Upper lobe of right lung (tissue), 1 donor: Measurements from ENCODE around the gene SAP30BP. TPM values are rescaled to one million over a fixed set of nuclear protein-coding genes. Genes with fewer than 3 reads are reported as not detected.

Experiments
- ATAC-seq: fragments of 200-7000 bp; cut with Tn5 transposase; one replicate; pipeline ENCODE4 v1.9.1; 2020; ENCODE audit warnings: mild to moderate bottlenecking, moderate library complexity
- DNase-seq: peaks from one replicate; pipeline ENCODE4 v3.0.0-alpha.2; 2020
- H3K27ac ChIP-seq: fragments of 200-600 bp; one replicate; pipeline ENCODE4 v1.8.0; 2022
- H3K27me3 ChIP-seq: fragments of 200-600 bp; one replicate; pipeline ENCODE4 v1.8.0; 2022; ENCODE audit warnings: mild to moderate bottlenecking
- H3K36me3 ChIP-seq: fragments of 200-600 bp; one replicate; pipeline ENCODE4 v1.8.0; 2022
- H3K4me1 ChIP-seq: fragments of 200-600 bp; one replicate; pipeline ENCODE4 v1.8.0; 2022
- H3K4me3 ChIP-seq: fragments of 200-600 bp; one replicate; pipeline ENCODE4 v1.8.0; 2022; ENCODE audit warnings: mild to moderate bottlenecking
- H3K9me3 ChIP-seq: fragments of 200-600 bp; one replicate; pipeline ENCODE4 v1.8.0; 2022
- intact Hi-C: fragments of 100-400 bp; cut with DNase I; formaldehyde crosslinking; loops from one replicate; pipeline ENCODE4 v1.11.0; 2022
- total RNA-seq: library from RNA; stranded (reverse); fragmentation: NEBNext Ultra II Directional; extraction: Animal tissue kit (Norgen Biotek cat#: 25700); gene quantifications from one replicate; pipeline ENCODE4 v1.2.1, GENCODE V29; 2021
- TF ChIP-seq, protein P1 (sequence below): fragments of 200-600 bp; IDR thresholded peaks from one replicate; pipeline ENCODE4 v1.8.0; 2022; ENCODE audit warnings: antibody characterized with exemption
- donor health status: DM: no; HTN: yes; CAD: no; lungs with severe emphysema.

SAP30BP gene
- total RNA-seq, 1 donor from 2014 or later = 71.4 TPM

DNA sequence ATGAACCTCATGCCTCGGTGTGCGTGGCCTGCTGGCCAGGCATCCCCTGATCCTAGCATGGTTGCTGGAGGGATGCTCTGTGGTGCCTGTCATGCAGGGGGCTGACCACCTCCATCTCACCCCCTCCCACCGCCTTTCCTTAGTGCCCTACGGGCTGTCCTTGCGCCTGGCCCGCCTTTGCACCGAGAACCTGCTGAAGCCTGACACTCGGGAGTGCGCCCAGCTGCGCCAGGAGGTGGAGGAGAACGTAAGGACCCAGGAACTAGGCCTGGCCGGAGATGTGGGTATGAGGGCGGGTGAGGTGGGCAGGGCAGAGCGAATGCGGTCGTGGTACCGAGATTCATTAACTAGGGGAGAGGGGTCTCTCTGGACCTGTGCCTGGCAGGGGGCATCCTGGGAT is 73.1 kb downstream of the SAP30BP start:
- no peak overlapping the region for H3K27ac ChIP-seq
- H3K4me1 ChIP-seq = no peaks in the 10 kb centered on the region
- ATAC-seq (no peak), DNase-seq (no peak)
- H3K27me3 ChIP-seq = no peaks in the 10 kb centered on the region
- no peaks in the 10 kb centered on the region for H3K9me3 ChIP-seq
- intact Hi-C loops = no loop called here
- H3K4me3 ChIP-seq = no peak overlapping the region
- TF ChIP-seq, protein P1, sequence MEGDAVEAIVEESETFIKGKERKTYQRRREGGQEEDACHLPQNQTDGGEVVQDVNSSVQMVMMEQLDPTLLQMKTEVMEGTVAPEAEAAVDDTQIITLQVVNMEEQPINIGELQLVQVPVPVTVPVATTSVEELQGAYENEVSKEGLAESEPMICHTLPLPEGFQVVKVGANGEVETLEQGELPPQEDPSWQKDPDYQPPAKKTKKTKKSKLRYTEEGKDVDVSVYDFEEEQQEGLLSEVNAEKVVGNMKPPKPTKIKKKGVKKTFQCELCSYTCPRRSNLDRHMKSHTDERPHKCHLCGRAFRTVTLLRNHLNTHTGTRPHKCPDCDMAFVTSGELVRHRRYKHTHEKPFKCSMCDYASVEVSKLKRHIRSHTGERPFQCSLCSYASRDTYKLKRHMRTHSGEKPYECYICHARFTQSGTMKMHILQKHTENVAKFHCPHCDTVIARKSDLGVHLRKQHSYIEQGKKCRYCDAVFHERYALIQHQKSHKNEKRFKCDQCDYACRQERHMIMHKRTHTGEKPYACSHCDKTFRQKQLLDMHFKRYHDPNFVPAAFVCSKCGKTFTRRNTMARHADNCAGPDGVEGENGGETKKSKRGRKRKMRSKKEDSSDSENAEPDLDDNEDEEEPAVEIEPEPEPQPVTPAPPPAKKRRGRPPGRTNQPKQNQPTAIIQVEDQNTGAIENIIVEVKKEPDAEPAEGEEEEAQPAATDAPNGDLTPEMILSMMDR = no peak
- H3K36me3 ChIP-seq = no peaks in the 10 kb centered on the region

DNA sequence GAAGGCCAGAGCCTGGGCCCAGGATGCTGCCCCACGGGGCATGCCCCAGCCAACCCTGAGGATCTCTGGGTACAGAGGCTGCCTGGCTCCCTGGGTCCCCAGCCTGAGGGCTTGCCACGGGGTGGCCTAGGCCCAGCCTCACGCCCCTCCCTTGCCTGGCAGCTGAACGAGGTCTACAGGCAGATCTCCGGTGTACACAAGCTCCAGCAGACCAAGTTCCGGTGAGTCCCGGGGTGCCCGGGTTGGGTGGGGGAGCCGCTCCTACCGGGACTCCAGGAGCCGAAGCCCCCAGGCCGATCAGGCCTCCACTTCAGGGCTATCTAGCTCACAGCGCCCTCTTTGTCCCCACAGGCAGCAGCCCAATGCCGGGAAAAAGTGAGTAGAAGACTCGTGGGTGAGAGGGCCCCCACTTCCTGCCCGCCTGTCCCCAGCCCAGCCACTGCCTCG is 73.5 kb downstream of the SAP30BP start:
- intact Hi-C loops = no loop called here
- Histone ChIP-seq H3K27ac (no peak overlapping the region), H3K27me3 (no peaks in the 10 kb centered on the region), H3K4me3 (no peak overlapping the region), H3K36me3 (no peaks in the 10 kb centered on the region), H3K9me3 (no peaks in the 10 kb centered on the region), H3K4me1 (no peaks in the 10 kb centered on the region)
- ATAC-seq = no peak
- no peak for DNase-seq
- TF ChIP-seq, protein P1 = no peak

DNA sequence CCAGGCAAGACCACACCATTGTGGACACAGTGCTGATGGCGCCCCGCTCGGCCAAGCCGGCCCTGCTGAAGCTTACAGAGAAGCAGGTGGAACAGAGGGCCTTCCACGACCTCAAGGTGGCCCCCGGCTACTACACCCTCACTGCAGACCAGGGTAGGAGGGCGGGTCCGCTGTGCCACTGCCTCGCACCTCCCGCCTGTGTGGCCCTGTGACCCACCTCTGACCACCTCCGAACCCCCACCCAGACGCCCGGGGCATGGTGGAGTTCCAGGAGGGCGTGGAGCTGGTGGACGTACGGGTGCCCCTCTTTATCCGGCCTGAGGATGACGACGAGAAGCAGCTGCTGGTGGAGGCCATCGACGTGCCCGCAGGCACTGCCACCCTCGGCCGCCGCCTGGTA is 75.2 kb downstream of the SAP30BP start:
- no peak overlapping the region for H3K27ac ChIP-seq
- H3K4me3 ChIP-seq = no peak overlapping the region
- ATAC-seq (no peak), DNase-seq (no peak)
- H3K27me3 ChIP-seq = no peaks in the 10 kb centered on the region
- peaks cover 1% of the 10 kb centered on the region for H3K4me1 ChIP-seq
- H3K9me3 ChIP-seq = no peaks in the 10 kb centered on the region
- TF ChIP-seq, protein P1 = no peak
- no peaks in the 10 kb centered on the region for H3K36me3 ChIP-seq
- intact Hi-C loops = no loop called here

DNA sequence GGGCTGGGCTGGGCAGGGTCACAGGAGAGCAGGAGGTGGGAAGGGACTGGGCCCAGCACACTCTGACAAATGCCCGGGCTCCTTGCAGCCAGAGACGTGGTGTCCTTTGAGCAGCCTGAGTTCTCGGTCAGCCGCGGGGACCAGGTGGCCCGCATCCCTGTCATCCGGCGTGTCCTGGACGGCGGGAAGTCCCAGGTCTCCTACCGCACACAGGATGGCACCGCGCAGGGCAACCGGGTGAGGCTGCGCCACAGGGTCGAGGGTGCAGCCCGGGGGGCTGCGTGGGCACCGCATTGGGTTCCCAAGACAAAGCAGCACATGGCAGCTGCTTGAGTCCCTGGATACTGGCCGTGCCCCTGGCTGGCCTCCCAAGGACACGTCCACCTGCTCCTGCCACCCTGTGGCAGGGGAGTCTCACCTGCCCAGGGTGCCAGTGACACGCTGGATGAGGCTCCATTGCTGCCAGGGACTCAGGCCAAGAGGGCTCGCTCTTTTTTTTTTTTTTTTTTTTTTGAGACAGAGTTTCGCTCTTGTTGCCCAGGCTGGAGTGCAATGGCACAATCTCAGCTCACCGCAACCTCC is 76.6 kb downstream of the SAP30BP start:
- Histone ChIP-seq H3K4me3 (no peak overlapping the region), H3K9me3 (no peaks in the 10 kb centered on the region), H3K27me3 (no peaks in the 10 kb centered on the region), H3K36me3 (no peaks in the 10 kb centered on the region), H3K27ac (no peak overlapping the region), H3K4me1 (peaks cover 9% of the 10 kb centered on the region)
- no peak for DNase-seq
- no peak for ATAC-seq
- TF ChIP-seq, protein P1 = no peak
- intact Hi-C loops = no loop called here

DNA sequence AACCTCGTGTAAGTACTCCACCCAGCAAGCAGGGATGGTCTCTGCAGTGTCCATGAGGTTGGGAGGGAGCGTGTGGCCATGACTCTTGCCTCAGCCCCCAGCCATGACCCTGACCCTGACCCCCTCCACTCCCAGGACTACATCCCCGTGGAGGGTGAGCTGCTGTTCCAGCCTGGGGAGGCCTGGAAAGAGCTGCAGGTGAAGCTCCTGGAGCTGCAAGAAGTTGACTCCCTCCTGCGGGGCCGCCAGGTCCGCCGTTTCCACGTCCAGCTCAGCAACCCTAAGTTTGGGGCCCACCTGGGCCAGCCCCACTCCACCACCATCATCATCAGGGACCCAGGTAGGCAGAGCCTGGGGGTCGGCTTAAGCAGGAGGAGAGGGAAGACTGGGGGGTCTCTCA is 81.6 kb downstream of the SAP30BP start:
- Histone ChIP-seq H3K27ac (no peak overlapping the region), H3K4me3 (no peak overlapping the region), H3K27me3 (no peaks in the 10 kb centered on the region), H3K4me1 (peaks cover 15% of the 10 kb centered on the region), H3K9me3 (no peaks in the 10 kb centered on the region), H3K36me3 (no peaks in the 10 kb centered on the region)
- intact Hi-C loops = no loop called here
- DNase-seq = no peak
- TF ChIP-seq, protein P1 = no peak
- no peak for ATAC-seq
